Upper lobe of left lung (tissue), 6 donors: Measurements from ENCODE around the gene PTPRJ. TPM values are rescaled to one million over a fixed set of nuclear protein-coding genes. Genes with fewer than 3 reads are reported as not detected.
A peak's percentile ranks its signal among the peaks of the same experiment; 100 is the strongest.

Source experiments
- ATAC-seq, 2 donors: fragments of 200-7000 bp; cut with Tn5 transposase; one replicate each; pipeline ENCODE4 v1.9.1; 2022; ENCODE audit warnings: mild to moderate bottlenecking in 2 of 2, moderate library complexity in 2 of 2; ENCODE audit not compliant: low FRiP score in 2 of 2
- DNase-seq, 2 donors: peaks; one replicate each; pipeline ENCODE4 v3.0.0-alpha.2; 2019 to 2020
- H3K27ac ChIP-seq, 4 donors: fragments of 200-600 bp; sonication (generic); one replicate each; pipeline ENCODE4 v1.5.1; 2016 to 2019
- H3K27me3 ChIP-seq, 4 donors: fragments of 200-600 bp; sonication (generic); one replicate each; pipeline ENCODE4 v1.5.1; 2017 to 2019
- H3K36me3 ChIP-seq, 4 donors: fragments of 200-600 bp; sonication (generic); one replicate each; pipeline ENCODE4 v1.5.1; 2016 to 2019
- H3K4me1 ChIP-seq, 4 donors: fragments of 200-600 bp; sonication (generic); one replicate each; pipeline ENCODE4 v1.5.1; 2018 to 2019
- H3K4me3 ChIP-seq, 4 donors: fragments of 200-600 bp; sonication (generic); one replicate each; pipeline ENCODE4 v1.5.1; 2017 to 2019; ENCODE audit warnings: mild to moderate bottlenecking in 2 of 4, moderate library complexity in 1 of 4
- H3K9me3 ChIP-seq, 4 donors: fragments of 200-600 bp; sonication (generic); one replicate each; pipeline ENCODE4 v1.5.1; 2018 to 2019
- EP300 ChIP-seq, 4 donors: sonication (generic); formaldehyde crosslinking; IDR thresholded peaks; one replicate each; pipeline ENCODE4 v1.5.1; 2017; ENCODE audit warnings: antibody characterized with exemption in 4 of 4, control low read depth in 2 of 4
- POLR2A ChIP-seq, 4 donors: fragments of 450-650 bp; IDR thresholded peaks; one replicate each; pipeline ENCODE4 v1.5.1; 2016 to 2017; ENCODE audit warnings: antibody characterized with exemption in 4 of 4, mild to moderate bottlenecking in 2 of 4
- POLR2AphosphoS5 ChIP-seq, 2 donors: sonication (generic); formaldehyde crosslinking; IDR thresholded peaks; one replicate each; pipeline ENCODE4 v1.5.1; 2017; ENCODE audit warnings: antibody characterized with exemption in 2 of 2
- WGBS, 2 donors: methylation state at CpG; one replicate each; pipeline ENCODE4 v1.1.5; 2017 to 2018; 5-methylcytosine and 5-hydroxymethylcytosine counted together
- total RNA-seq, 6 donors: library from RNA; depleted of rRNA in 4 of 6; stranded (reverse); fragments of >200 nt in 4 of 6; gene quantifications; one replicate each; pipeline versions ENCODE4 v1.1.0 to v1.2.1, GENCODE V29; 2016 to 2021
- TF ChIP-seq, protein P1 (sequence below), 6 experiments: fragments of 450-650 bp in 4 of 6; fragments of 200-600 bp in 2 of 6; sonication (generic) in 2 of 6; IDR thresholded peaks; one replicate each; pipeline ENCODE4 v1.5.1; 2016 to 2019; ENCODE audit warnings: antibody characterized with exemption in 6 of 6
- donor health status: DM: no; HTN: no; CAD: no; lungs with moderate emphysema.
- donor health status: DM: no; HTN: yes; CAD: no; lungs with severe emphysema.

The PTPRJ gene
- total RNA-seq, 6 donors from 2014 or later, result 17.9 to 50.4 (median 32.9) TPM

DNA sequence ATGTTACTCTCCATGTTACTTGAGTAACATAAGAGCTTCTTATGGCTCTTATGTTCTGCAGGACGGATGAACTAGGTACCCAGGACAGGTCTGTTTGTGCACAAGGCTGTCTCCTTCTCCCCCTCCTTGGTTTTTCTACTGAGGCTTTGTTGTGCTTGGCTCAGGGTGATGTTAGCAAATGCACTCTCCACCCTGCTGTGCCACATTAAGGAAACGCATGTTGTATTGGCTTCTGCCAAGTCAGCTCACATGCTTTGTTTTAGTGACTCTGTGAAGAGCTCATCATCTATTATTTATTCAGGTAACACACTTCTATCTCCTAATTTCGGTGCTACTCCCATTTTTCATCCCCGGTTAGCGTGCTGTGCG is 108.3 kb downstream of the PTPRJ start:
- no peaks in the 10 kb centered on the region for H3K9me3 ChIP-seq
- peaks cover 9 to 26% (median 15%) of the 10 kb centered on the region in 4 donors for H3K4me1 ChIP-seq
- H3K4me3 ChIP-seq, result no peak overlapping the region
- DNase-seq (no peak), ATAC-seq (peak in 1 of 2 donors; percentile 49)
- no peak overlapping the region for H3K27ac ChIP-seq
- 64 to 68% methylated on average over 6 of the region's 6 CpGs for WGBS, 2 donors
- TF ChIP-seq EP300 (IDR thresholded peaks at IDR 0.05), result no peak
- TF ChIP-seq, protein P1, sequence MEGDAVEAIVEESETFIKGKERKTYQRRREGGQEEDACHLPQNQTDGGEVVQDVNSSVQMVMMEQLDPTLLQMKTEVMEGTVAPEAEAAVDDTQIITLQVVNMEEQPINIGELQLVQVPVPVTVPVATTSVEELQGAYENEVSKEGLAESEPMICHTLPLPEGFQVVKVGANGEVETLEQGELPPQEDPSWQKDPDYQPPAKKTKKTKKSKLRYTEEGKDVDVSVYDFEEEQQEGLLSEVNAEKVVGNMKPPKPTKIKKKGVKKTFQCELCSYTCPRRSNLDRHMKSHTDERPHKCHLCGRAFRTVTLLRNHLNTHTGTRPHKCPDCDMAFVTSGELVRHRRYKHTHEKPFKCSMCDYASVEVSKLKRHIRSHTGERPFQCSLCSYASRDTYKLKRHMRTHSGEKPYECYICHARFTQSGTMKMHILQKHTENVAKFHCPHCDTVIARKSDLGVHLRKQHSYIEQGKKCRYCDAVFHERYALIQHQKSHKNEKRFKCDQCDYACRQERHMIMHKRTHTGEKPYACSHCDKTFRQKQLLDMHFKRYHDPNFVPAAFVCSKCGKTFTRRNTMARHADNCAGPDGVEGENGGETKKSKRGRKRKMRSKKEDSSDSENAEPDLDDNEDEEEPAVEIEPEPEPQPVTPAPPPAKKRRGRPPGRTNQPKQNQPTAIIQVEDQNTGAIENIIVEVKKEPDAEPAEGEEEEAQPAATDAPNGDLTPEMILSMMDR (IDR thresholded peaks at IDR 0.05), result no peak
- no peak for TF ChIP-seq POLR2AphosphoS5 (IDR thresholded peaks at IDR 0.05)
- TF ChIP-seq POLR2A (IDR thresholded peaks at IDR 0.05), result no peak
- H3K27me3 ChIP-seq, result no peaks in the 10 kb centered on the region
- H3K36me3 ChIP-seq, result no peaks in the 10 kb centered on the region

DNA sequence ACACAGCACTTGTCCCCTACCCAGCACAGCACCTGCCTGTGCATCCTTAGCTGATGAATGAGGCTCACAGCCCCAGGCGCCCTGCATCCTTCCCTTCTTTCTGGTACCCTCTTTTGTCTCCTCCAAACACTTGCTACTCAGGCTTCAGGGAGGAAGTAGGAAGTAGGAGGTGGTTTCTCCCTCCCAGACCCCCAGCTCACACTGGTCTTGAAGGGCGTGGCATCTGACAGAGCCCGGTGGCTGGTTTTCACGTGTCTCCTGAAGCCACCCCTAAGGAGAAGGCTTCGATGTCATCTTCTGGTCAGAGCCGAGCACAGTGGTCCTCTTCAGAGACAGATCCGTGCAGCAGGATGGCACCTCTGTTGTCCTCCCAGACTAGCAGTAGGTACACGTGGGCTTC is 109.8 kb downstream of the PTPRJ start:
- Histone ChIP-seq H3K27ac (no peak overlapping the region), H3K4me1 (peaks cover 17 to 33% (median 24%) of the 10 kb centered on the region in 4 donors), H3K27me3 (no peaks in the 10 kb centered on the region), H3K36me3 (no peaks in the 10 kb centered on the region), H3K9me3 (no peaks in the 10 kb centered on the region), H3K4me3 (no peak overlapping the region)
- DNase-seq (no peak), ATAC-seq (no peak)
- WGBS, 2 donors, result 82 to 90% methylated on average over 8 of the region's 8 CpGs
- TF ChIP-seq POLR2AphosphoS5 (IDR thresholded peaks at IDR 0.05) (no peak), POLR2A (IDR thresholded peaks at IDR 0.05) (no peak), EP300 (IDR thresholded peaks at IDR 0.05) (no peak)
- TF ChIP-seq, protein P1 (IDR thresholded peaks at IDR 0.05), result no peak

DNA sequence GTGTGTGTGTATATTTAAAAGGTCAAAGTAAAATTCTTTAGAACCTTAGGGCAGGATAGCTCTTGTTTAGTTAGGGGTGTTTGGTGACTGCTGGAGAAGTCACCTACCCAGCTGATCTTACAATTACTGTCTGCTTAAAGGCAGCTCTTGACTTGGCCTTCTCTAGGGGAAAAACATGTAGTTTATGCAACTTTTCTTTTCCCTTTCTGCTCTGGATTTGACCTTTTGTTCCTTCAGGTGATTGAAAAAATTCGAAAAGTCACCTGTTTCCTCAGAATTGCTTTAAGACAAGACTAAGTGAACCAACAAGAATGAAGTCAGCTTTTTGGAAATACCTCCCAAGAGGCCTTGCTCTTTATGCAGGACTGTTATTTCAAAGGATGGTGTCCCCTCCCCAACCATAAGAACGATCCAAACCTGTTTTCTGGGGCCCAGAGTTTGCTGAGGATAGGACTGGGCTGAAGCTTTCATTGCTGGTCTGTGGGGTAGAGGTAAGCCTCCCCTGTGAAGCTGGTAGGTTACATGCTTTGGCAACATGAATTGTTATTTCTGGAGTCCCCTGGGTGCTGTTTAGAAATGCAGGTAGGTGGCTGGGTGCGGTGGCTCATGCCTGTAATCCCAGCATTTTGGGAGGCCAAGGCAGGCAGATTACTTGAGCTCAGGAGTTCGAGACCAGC is 111.2 kb downstream of the PTPRJ start:
- Histone ChIP-seq H3K4me3 (no peak overlapping the region), H3K4me1 (peaks cover 17 to 43% (median 24%) of the 10 kb centered on the region in 4 donors), H3K27me3 (no peaks in the 10 kb centered on the region), H3K27ac (no peak overlapping the region), H3K9me3 (no peaks in the 10 kb centered on the region), H3K36me3 (no peaks in the 10 kb centered on the region)
- no peak for ATAC-seq
- no peak for DNase-seq
- 83 to 84% methylated on average over 4 of the region's 4 CpGs for WGBS, 2 donors
- TF ChIP-seq POLR2AphosphoS5 (IDR thresholded peaks at IDR 0.05) (no peak), POLR2A (IDR thresholded peaks at IDR 0.05) (no peak), EP300 (IDR thresholded peaks at IDR 0.05) (no peak)
- TF ChIP-seq, protein P1 (IDR thresholded peaks at IDR 0.05), result no peak

DNA sequence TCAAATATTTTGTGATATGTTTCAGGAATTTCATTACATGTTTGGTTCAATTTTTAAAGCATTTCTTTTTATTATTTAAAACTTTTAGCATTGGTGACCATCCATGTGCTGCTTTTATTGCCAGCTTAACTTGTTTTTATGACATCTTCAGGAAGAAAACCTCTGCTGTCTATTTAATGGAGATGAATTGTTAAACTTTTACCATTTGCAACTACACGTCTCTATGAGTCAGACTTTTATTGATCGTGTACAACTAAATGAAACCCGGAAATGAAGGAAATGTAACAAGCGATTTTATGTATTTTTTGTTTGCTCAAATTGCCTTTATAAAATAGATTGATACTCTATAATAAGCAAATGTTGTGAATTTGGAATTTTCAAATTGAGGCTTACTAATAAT is 113.0 kb downstream of the PTPRJ start:
- ATAC-seq, result no peak
- 74 to 75% methylated on average over 4 of the region's 4 CpGs for WGBS, 2 donors
- no peak overlapping the region for H3K4me3 ChIP-seq

More for the DNA sequence above, 113.0 kb downstream of the PTPRJ start:
- no peak for TF ChIP-seq POLR2AphosphoS5 (IDR thresholded peaks at IDR 0.05)
- TF ChIP-seq POLR2A (IDR thresholded peaks at IDR 0.05), result no peak
- no peak for TF ChIP-seq EP300 (IDR thresholded peaks at IDR 0.05)
- TF ChIP-seq, protein P1 (IDR thresholded peaks at IDR 0.05), result no peak
- DNase-seq, result no peak
- Histone ChIP-seq H3K4me1 (peaks cover 21 to 37% (median 22%) of the 10 kb centered on the region in 4 donors), H3K9me3 (no peaks in the 10 kb centered on the region), H3K27ac (no peak overlapping the region), H3K36me3 (no peaks in the 10 kb centered on the region), H3K27me3 (no peaks in the 10 kb centered on the region)
